NCI-H748 (cell line): ENCODE results near the gene TENM4.
A peak's percentile ranks its signal among the peaks of the same experiment; 100 is the strongest.

Experiments
- DNase-seq: peaks from one replicate; lab custom pipeline; 2025; ENCODE audit not compliant: unreplicated experiment; lab: John Stamatoyannopoulos, UW

Gene TENM4

DNA sequence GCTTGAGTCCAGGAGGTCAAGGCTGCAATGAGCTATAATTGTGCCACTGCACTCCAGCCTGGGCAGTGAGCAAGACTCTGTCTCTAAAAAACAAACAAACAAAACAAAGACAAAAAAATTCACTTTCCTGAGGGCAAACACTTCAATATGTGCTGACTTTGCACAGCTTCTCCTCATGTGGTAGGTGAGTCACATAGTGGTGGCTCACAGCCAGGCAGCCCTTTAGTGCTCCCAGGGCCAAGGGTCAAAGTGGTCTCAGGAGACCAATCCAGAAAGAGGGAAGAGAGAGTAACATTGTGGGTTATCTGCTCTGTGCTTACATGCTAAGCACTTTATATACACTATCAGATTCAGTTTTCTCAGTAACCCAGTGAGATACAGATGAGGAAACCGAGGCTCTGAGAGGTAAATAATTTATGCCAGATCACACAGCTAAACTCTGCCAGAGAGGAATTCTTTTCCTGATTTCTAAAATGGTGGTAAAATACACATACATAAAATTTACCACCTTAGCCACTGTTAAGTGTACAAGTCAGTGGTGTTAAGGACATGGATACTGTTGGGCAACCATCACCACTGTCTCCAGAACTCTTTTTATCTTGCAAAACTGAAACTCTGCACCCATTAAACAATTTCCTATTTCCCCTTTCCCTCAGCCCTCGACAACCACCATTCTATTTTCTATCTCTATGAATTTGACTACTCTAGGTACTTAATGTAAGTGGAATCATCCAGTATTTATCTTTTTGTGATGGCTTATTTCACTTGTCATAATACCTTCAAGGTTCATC lies 634.4 kb downstream of the TENM4 start:
- no peak for DNase-seq

DNA sequence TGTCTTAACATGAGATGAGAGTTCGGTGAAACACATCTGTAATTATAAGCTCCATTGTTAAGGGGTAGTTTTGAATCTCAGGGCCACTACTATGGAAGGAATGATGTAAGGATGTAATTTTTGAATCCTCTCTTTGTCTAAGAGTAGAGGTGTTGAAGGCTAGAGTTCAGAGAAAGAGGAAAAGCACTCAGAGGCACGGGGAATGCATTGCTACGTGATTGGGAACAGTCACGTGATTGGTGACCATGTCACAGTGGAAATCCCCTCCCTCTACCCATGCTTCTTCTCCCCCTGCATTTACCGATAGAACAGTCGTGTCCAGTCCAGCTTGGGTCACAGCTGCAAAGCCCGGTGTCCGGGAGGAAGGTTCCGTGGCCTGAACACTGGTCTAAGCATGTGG lies 635.8 kb downstream of the TENM4 start:
- no peak for DNase-seq

DNA sequence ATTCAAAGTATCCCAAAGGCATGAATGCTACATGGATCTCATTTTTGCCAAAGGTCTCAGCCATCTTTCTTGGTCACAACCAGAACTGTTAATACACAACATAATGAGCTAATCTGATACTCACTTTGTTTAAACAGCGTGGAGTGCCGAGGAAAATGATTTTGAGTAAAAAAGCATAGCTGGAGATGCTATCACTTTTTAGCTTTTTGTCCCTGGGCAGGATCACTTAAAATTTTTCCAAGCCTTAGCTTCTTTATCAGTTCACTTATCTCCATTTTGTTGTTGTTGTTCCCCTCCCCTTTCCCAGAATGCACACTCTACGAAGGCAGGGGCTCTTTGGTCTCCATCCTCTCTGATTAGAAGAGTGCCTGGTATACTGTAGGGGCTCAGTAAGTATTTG lies 636.8 kb downstream of the TENM4 start:
- no peak for DNase-seq

DNA sequence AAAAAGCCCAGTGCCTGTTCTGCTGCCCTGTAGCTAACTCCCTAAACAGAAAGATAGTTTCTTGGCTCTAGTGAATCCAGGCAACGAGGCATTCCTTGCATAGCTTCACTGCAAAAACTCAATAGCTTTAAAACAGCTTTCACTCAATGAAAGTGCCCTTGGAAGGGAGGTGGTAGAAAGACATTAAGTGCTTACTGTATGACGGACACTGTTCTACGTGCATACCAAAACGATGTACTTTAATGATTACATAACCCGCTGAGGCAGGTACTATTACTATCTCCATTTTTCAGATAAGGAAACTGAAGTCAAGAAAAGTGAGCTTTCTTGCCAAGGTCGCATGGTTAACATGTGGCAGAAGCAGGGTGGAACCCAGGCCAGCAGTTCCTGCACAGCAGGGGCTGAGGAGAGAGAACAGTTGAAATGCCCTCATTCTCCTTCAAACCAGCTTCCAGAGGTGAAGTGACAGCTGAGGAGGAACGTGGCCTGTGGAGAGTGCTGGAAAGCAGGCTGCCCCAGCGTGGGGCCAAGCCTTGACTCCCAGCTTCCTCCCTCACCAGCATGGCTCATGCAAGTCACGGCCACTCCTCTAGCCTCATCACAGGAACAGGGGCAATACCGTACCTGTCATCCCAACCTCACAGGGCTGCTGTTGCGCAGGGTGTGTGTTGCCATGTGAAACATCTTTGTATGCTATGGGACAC lies 638.6 kb downstream of the TENM4 start:
- no peak for DNase-seq

DNA sequence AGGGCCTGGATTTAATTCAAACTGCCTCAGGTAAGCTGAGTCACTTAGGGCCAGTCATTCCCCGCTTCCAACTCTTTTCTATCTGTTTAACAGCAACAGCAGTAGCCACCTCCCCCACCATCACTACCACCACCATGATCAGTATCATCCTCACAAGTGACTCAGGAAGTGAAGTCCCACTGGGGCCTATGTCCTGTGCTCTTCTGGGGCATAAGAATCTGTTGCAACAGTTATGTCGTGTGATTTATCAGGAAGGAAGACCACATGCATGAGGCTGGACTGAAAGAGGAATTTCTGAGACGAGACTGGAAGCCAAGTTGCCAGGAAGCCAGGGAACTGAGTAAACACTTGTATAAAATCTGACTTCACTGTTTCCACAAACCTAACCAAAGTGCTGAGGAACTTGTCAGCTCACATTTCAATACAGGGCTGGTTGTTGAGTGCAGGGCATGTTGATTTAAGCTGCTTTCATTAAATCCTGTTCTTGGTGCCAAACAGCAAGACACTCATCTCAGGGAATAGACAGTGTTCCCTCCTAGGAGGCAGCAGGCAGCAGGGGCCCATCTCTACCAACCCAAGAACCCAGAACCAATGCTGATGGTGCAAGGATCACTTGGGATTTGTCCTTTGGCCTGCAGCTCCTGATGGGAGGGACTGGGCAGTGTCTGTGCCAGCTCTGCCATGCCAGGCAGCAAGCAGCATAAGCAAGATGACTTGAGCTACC lies 639.5 kb downstream of the TENM4 start:
- no peak for DNase-seq

DNA sequence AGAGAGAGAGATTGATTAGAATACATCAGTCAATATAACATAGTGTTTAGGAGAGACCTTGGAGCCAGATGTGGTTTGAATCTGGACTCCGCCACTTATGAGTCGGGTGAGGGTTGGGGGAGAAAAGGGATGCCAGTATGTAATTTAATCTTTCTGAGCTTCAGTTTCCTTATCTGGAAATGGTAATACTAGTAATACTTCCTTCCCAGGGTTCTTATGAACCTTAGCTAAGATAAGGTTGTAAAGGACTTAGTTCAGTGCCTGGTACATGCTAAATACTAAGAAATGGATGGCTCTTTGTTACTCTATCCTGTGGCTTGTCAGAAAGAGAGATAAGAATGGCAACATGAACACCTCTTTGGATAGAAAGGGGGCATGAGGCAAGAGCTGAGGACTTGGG lies 640.1 kb downstream of the TENM4 start:
- DNase-seq, result no peak

DNA sequence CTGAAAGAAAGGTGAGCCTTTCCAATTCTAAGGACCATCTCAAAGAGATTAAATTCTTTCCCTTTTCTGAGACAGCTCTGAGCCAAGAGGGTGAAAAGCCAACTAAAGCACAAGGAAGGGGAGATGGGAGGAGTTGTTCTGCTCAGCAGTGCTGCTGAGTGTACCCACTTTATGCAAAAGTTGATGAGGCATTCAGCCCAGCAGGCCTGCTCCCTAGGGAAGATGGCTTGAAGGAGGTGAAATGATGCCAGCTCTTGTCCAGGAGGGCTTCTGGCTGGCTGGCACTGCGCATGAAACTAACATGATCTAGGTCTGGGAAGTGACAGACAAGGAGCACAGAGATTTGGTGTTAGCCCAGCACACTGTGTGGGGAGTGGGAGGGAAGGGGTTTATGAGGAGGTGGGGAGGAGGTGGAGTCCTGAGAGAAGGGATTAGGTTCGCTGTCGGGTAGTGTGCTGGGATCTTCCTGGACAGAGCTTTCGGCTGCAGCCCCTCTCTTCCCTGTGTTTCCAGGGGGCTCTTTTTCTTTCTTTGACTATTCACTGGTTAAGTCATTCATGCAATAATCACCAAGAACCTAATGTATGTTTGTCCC lies 640.6 kb downstream of the TENM4 start:
- no peak for DNase-seq

DNA sequence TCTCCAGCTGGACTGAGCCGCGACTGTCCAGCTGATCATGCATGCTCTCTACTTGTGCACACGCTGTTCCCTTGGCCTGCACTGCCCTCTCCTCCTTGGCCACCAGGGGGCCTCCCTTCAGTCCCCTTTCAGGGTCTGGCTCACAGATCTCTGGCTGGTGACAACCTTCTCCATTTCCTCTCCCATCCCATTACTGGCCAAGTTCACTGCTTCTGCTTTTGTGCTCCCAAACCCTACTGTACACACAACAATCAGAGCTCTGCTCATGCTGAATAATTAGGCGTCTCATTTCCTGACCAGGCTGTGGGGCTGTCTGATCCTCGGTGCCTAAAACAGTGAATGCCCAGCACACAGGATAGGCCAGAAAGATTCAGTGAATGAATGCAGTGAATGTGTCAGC lies 642.2 kb downstream of the TENM4 start:
- DNase-seq, result peak; percentile 48

DNA sequence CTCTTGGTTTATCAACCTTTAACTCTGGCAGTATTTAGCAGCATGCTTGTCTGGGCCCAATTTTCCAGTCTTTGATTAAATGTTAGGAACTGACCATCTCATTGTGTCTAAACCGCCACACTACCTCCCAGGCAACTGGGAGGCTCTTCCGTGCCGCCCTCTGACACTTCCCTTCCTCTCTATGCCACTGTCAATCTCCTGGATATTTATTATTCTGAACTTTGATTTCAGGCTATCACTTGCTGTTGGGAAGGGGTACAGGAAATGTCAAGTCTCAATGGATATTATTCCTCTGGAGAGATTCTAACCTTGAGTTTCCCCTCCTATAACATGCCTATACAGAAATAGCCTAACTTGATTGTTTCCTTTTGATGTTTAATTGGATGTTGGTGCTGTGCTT lies 643.3 kb downstream of the TENM4 start:
- no peak for DNase-seq

DNA sequence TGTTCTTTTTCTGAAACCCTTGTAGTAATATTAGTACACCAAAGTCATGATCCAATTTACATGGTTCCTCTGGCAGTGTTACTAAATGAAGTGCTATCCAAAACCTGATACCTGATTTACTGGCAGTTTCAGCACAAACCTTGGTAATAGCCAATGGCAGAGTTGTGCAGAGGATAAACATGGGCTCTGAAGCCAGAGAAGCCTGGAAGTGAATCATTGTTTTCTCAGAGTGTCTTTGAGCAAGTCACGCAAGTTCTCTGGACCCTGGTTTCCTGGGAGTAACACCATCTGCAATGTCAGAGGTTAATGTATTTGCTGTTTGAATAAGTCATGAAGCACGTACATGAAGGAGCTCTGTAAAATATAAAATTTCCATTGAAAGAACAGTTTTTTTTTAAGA lies 643.9 kb downstream of the TENM4 start:
- DNase-seq, result no peak

DNA sequence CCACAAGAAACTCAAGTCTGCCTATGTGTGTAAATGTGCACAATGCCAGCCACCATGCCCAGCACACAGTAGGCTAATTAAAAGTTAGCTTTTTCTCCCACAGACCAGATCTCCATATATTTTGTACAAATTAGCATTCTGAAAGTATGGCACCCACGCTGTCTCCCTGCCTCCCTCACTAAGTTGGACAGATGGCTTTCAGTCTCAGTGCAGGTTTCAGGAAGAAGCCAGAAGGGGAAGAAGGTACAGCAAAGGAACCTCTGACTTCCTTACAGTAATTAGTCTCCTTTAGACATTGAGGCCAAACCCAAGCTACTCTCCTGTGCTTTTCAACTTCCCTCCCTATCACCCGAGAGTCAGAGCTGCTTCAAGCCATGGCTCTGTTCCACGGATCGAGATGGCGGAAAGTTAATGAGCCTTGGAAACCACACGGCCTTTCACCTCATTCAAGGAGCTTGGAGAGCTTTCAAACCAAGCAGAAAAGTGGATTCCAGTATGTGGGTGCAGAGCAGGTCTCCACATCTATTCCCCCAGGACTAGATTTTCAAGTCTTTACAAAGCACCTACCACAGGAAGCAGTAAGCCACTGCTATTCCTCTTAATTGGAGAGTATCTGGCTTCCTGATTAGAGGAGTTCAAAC lies 645.1 kb downstream of the TENM4 start:
- DNase-seq, result no peak

DNA sequence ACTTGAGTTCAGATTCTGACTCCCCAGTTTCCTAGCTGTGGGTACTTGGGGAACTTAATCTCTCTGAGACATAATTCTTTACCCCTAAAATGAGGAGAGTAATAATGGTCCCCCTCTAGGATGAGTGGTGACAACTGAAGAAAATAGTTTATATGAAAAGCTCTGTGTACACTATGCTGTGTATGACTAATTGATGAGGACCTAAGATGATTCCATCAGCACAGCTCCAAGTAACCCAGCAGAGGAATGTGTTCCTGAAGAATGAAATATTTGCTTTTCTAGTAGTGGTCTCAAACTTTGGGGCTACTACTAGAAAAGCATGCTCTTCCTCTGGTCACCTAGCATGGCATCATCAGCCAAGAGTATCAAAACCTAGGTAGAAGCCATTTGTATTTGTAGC lies 648.9 kb downstream of the TENM4 start:
- no peak for DNase-seq

DNA sequence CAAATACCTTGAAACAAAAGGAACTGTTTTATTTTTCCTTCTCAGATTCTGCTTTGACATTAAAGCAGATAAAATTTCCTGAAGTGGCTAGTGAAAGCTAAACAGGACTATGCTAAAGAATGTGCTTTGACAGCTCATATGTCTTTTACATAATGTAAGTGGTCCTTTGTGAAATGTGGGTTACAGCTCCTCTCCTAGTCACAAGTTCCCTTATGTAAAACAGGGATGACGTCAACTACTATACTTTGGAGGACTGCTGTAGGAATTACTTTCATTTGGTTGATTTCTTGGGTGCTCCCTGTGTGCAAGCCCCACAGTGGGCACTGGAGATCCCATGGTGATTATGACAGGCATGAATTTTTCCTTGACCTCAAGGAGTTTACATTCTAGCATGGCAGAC lies 649.6 kb downstream of the TENM4 start:
- DNase-seq, result no peak

DNA sequence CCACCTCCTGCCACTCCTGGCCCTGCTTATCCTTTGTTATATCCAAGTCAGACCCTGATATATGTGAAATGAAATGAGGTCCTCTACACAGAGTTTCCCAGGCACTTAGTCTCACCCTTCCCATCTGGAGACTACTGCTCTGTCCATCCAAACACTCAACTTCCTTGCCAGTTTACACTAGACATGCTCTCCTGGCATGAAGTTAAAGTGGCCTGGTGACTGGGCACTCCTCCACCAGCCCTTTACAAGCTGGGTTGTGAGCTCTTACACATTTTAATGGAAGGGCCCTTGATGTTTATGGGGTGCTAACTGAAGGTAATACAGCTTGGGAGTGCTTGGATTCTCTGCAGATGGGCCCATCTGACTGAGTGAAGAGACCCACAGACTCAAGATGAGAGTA lies 650.0 kb downstream of the TENM4 start:
- DNase-seq, result no peak

DNA sequence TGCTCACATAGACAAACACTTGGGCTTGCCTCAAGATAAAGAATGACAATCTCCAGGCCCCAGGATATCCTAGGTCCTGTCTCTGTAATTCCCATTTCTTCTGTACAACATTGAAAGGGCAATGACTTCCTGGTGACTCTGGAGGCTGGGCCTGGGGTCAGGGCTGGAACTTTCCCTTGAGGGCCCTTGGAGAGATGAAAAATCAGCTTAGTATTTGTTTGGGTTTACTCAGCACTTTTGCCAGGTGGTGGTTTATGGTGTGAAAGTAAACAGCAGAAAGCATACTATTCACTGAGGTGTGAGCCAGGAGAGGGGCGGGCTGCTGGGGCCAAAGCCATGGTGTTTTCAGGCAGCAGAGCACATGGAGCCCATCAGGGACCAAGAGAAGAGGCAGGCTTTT lies 651.5 kb downstream of the TENM4 start:
- no peak for DNase-seq

DNA sequence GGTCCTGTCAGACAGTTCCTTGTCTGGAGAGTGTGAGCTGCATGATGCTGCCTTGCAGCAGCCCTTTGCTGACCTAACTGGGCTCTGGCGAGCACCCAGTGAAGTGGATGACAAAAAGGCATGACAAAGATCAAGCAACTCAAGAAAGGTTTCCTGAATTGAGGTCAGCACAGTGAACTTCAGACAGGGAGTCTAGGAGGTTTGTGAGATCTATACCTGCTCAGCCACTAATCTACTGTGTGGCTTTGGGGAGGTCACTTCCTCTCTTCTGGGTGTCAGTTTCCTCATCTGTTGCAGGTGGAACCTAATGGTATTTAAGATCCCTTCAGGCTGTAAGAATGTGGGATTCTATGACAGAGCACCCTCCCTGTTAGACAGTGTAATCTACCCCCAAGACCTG lies 652.3 kb downstream of the TENM4 start:
- no peak for DNase-seq

DNA sequence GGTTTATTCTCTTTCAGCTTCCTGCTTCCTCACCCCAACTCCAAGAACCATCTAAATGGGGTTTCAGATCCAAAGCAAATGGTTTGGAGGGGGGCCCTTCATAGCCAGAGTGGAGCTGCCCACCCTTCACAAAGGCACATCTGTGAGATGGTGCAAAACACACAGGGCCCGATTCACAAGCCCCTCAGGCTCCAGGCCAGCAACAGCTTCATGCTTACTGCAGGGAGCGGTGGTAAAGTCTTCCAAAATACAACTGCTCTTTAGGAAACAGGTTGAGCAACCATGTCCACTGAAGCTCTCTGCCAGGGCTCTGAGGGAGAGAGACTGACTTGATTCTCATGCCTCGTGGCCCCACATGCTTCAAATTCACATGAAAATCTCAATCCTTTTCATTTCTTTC lies 653.1 kb downstream of the TENM4 start:
- DNase-seq, result no peak

DNA sequence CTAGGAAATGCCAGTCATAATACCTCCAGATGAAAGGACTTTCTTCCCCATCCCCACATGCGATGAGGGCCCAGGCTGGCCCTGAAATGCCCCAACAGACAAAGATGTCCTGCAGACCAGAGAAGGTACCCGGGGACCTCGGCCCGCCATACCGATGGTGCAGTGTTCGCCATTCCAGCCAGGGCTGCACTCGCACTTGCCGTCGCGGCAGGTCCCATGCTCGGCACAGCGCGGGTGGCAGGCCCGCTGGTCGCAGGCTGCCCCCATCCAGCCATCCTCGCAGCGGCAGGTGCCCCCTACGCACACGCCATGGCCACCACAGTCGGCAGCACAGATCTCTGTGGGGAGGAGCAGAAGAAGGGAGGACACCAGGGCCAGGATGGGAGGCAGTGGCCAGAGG lies 654.1 kb downstream of the TENM4 start:
- no peak for DNase-seq

DNA sequence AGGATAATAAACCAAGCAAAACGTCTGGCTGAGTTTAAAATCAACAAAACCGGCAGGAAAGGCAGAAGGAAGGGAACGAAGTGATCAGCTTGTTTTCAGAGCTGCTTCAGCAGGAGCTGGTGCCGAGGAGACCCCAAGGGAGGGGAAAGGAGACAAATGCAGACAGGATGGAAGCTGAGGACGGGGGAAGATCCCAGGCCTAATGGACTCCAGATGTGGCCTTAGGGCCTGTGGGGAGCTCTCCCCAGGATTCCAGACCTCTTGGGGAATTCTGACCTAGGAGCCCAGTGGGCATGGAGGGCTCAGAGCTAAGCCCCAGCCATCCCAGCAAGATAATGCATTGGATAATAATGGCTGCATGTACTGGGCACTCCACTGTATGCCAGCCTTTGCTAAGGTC lies 654.7 kb downstream of the TENM4 start:
- DNase-seq, result no peak

DNA sequence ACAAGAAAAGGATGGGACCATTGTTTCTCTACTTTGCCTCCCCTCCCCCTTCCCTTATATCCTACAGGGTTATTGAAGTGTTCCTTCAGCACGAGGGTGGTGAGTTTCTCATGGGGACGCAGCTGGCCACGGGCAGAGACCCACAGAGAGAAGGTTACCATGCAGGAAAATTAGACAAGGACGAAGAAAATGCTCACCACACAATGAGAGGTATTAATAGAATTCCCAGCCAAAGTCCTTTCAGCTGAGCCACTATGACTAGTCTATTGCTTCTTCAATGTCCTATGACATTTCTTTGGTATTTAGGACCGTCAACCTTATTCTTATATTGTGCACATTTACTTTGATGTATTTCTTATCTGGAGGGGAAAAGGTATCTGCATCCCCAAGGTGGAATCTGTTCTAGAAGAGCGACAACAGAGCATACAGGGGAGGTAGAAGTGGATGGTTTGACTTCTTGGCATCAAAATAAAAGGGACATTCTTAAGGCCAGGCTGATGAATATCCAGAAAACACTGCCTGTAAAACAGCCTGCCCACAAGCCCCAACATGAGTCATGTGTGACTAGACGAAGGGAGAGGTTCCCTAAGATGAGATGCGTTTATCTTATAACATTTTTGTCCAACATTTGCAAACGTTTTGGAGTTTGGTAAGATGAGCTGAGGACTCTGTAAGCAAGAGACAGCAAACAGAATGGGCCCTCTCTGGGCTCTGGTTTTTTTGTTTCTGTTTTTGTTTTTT lies 656.3 kb downstream of the TENM4 start:
- no peak for DNase-seq

DNA sequence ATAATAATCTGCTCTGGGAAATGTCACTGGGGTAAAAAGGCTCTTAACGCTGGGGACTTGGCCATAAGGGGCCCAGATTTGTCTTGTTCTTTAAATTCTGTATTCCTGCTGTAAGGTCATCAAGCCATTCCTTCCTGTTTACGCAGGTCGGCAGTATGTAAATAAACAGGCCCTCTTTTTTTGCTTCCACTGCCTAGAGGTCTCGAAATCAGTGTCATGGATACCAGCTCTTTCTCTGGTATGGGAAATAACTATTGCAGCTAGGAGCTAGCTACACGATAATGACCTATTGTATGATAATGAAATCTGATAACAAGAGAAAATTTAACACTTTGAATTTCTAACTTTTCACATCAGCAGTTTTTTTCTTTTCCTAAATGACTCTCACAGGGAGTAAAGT lies 657.0 kb downstream of the TENM4 start:
- peak; percentile 32 for DNase-seq
